Suprapubic skin (tissue), 4 donors: ENCODE measurements around the gene DUSP3.

ENCODE experiments used
- EP300 ChIP-seq: sonication (generic); formaldehyde crosslinking; IDR thresholded peaks from one replicate; pipeline ENCODE4 v1.6.1; 2017; ENCODE audit warnings: antibody characterized with exemption
- POLR2A ChIP-seq, 2 donors: fragments of 450-650 bp; IDR thresholded peaks; one replicate each; pipeline ENCODE4 v1.6.1; 2017; ENCODE audit warnings: antibody characterized with exemption in 2 of 2, mild to moderate bottlenecking in 2 of 2, moderate library complexity in 2 of 2
- POLR2AphosphoS5 ChIP-seq, 3 donors: sonication (generic); formaldehyde crosslinking; IDR thresholded peaks; one replicate each; pipeline ENCODE4 v1.6.1; 2017; ENCODE audit warnings: antibody characterized with exemption in 3 of 3
- TF ChIP-seq, protein P1 (sequence below), 2 donors: fragments of 200-600 bp in 1 of 2; fragments of 450-650 bp in 1 of 2; sonication (generic) in 1 of 2; IDR thresholded peaks; one replicate each; pipeline ENCODE4 v1.5.1; 2016 to 2019; ENCODE audit warnings: antibody characterized with exemption in 2 of 2, mild to moderate bottlenecking in 1 of 2, moderate library complexity in 1 of 2

GRCh38 chr17:43722269-43722619 is 56.5 kb downstream of the DUSP3 start:
- TF ChIP-seq POLR2A (IDR thresholded peaks at IDR 0.05) (no peak), EP300 (no peak), POLR2AphosphoS5 (IDR thresholded peaks at IDR 0.05) (no peak)
- TF ChIP-seq, protein P1, sequence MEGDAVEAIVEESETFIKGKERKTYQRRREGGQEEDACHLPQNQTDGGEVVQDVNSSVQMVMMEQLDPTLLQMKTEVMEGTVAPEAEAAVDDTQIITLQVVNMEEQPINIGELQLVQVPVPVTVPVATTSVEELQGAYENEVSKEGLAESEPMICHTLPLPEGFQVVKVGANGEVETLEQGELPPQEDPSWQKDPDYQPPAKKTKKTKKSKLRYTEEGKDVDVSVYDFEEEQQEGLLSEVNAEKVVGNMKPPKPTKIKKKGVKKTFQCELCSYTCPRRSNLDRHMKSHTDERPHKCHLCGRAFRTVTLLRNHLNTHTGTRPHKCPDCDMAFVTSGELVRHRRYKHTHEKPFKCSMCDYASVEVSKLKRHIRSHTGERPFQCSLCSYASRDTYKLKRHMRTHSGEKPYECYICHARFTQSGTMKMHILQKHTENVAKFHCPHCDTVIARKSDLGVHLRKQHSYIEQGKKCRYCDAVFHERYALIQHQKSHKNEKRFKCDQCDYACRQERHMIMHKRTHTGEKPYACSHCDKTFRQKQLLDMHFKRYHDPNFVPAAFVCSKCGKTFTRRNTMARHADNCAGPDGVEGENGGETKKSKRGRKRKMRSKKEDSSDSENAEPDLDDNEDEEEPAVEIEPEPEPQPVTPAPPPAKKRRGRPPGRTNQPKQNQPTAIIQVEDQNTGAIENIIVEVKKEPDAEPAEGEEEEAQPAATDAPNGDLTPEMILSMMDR (IDR thresholded peaks at IDR 0.05) = no peak
